ENCODE data around the gene USP17L12.
"Not testable (repeated sequence)": the region's sequence is repeated elsewhere in the genome, so short reads cannot be mapped to it uniquely, and the experiment has no call there.

DNA sequence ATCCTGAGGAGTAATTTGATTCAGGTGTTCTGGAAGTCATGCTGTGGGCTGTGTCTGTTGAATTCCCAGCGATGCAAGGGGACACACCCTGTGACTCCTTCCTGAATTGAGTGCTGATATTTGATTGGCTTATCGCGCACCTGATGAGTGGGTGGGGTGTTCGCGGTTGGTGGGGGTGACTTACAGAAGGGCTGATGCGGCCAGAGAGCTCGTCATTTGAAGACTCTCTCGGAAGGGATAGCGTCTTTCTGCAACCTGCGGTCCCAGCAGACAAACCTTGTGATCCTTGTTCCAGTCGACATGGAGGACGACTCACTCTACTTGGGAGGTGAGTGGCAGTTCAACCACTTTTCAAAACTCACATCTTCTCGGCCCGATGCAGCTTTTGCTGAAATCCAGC, 23.6 kb downstream of the USP17L12 start, which contains the start of gene USP17L17:
- not testable (repeated sequence) for TF ChIP-seq ZNF621, ZEB2, ZNF792, ZBTB20 (tag by site-specific recombination; IDR thresholded peaks at IDR 0.05)
- TF ChIP-seq, protein P1, sequence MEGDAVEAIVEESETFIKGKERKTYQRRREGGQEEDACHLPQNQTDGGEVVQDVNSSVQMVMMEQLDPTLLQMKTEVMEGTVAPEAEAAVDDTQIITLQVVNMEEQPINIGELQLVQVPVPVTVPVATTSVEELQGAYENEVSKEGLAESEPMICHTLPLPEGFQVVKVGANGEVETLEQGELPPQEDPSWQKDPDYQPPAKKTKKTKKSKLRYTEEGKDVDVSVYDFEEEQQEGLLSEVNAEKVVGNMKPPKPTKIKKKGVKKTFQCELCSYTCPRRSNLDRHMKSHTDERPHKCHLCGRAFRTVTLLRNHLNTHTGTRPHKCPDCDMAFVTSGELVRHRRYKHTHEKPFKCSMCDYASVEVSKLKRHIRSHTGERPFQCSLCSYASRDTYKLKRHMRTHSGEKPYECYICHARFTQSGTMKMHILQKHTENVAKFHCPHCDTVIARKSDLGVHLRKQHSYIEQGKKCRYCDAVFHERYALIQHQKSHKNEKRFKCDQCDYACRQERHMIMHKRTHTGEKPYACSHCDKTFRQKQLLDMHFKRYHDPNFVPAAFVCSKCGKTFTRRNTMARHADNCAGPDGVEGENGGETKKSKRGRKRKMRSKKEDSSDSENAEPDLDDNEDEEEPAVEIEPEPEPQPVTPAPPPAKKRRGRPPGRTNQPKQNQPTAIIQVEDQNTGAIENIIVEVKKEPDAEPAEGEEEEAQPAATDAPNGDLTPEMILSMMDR (tag by site-specific recombination; IDR thresholded peaks at IDR 0.05) = not testable (repeated sequence)

Data from HEK293 (cell line).